ENCODE measurements around the gene OR2B6.

Gene OR2B6

DNA sequence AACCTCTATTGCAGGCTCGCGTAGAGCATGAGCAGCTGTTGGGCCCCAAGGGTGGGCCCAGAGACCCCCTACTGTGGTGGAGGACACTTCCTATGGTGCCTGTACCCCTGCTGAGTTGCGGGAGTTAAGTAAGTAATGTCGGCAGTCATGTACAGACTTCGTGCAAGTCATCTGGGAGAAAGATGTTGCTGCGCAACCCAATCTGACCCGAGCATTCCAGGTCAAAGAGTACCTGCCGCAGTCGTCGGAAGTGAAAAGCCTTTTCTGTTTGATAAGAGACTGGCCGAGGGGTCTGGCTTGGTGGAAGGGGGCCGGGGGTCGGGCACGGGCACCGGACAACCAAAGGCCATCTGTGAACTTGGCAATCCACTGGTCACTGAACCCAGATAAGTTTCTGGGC, 44.3 kb downstream of the OR2B6 start:
- no peak for DNase-seq

DNA sequence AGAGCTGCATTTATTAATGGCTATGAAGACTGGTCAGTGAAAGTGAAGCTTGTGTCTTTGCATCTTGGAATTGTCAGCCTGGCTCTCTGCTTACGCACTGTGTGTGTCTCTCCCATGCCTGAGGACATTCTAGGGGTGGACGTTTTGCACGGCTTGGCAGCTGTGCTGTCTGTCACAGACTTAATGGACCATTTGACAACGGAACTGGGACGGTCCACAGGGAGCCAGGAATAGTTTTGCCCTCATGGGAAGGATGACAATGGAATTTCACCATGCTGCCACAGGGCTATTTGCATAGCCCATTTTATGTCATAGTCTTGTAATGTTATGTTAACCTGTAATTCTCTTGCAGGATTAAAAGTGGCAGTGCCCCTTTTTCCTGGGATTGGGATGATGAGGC, 44.7 kb downstream of the OR2B6 start:
- no peak for DNase-seq

- DNase-seq = no peak
These were observed 45.1 kb downstream of the OR2B6 start for GRCh38 chr6:28002161-28002560.

GRCh38 chr6:28003059-28003458, 46.0 kb downstream of the OR2B6 start:
- DNase-seq = no peak

DNA sequence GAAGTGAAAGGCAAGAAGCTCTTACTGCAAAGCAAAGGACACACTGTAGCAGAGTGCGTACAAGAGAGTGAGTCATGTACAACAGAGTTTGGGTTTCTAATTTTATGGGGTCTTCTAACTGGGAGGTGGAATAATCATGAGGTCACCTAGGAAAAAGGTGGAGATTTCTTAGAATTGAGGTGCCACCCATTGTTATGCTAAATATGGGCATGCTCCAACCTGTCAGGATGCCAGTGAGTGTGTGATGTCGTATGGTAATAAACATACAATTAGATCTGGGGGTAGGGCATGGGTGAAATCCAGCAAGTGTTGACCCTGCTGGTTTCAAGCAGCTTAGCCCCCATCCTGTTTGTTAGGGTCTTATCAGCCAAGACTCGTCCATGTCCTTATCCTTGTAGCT, 46.6 kb downstream of the OR2B6 start:
- DNase-seq = no peak

DNA sequence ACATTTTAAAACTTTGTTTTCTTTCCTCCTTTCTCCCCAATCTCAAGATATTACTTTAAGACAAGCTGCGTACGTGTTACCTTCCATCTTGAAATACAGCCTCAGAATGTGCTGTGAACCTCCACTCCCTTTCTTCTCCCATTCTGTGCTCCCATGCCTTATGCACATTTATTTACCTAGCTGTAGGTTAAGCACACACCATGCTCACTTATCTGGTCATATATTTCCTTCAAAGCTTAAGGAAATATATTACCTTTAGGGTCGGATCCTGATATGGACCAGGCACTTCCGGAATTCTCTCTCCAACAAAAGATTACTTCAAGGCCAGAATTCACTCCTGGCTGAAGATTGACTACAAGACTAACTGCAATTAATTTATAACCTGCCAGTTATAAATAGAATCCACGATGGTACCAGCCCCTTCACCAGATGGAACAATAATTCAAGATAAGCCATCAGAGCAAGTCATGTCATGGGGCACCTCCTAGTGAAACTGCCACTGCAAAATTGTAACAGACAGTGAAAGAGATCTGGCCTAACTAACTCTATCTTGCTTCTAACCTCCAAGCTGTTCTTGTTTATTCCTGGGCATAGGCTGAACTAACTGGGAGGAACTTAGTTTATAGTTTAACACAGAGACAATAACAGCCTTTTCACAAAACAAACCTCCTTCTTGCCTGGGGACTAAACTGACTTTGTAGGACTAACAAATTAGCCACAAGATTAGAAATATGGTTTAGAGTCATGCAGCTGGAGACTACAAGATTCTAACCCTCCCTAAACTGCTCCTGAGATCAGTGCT, 47.5 kb downstream of the OR2B6 start:
- DNase-seq = no peak

DNA sequence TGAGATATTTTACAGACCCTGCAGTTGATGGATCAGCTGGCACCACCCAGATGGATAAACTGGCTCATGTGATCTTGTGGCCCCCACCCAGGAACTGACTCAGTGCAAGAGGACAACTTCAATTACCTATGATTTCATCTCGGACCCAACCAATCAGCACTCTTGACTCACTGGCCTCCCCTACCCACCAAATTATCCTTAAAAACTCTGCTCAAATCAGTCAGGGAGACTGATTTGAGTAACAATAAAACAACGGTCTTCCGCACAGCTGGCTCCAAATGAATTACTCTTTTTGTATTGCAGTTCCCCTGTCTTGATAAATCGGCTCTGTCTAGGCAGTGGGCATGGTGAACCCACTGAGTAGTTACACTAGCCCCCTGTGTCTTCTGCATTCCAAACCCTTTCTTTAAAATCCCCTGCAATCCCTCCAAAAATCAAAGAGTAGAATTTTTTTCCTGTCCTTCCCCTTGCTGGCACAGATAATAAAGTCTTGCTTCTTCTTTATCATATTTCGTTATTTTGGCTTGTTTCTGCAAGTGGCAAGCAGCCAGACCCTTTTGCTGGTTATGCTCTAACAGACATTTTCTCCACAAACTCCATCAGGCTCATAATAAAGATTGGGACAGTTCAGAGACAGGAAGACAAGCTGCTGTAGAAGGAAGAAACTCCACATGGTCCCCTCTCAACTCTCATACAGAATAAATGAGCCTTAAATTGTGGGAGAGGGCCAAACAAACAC, 48.3 kb downstream of the OR2B6 start:
- no peak for DNase-seq

DNA sequence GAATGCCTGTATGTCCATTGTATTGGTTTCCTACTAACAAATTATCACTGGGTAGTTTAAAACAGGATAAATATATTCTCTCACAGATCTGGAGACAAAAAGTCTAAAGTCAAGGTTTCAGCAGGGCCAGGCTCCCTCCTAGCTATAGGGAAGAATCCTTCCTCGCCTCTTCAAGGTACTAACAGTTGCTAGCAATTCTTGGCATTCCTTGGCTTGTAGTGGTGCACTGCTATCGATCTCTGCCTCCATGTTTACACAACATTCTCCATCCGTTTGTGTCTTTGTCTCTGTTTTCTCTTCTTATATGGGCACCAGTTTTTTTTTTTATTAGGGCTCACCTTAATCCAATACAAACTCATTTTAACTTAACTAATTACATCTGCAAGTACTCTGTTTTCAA, 48.9 kb downstream of the OR2B6 start:
- DNase-seq = no peak

Data from SHP77 treated with DMSO at 0.1 percent for 48 hours (cell line).